Fibroblast of lung (primary cell): ENCODE results near the gene PDE8B. TPM values are rescaled to one million over a fixed set of nuclear protein-coding genes. Genes with fewer than 3 reads are reported as not detected.

Source experiments
- DNase-seq, 2 donors: peaks; one replicate each; pipeline versions ENCODE4 v3.0.0 to v3.0.0-alpha.2; 2010; ENCODE audit warnings: low read depth in 2 of 2
- H2AFZ ChIP-seq: 2 replicates; pipeline ENCODE4 v1.5.1; 2012; ENCODE audit warnings: low read length, control low read depth, inconsistent platforms
- H3K27ac ChIP-seq: 2 replicates; pipeline ENCODE4 v1.5.1; 2011; ENCODE audit warnings: low read length, control low read depth; ENCODE audit not compliant: insufficient read depth
- H3K27me3 ChIP-seq: 2 replicates; pipeline ENCODE4 v1.5.1; 2011; ENCODE audit warnings: mild to moderate bottlenecking, low read length; ENCODE audit not compliant: control insufficient read depth, insufficient read depth
- H3K36me3 ChIP-seq: 2 replicates; pipeline ENCODE4 v1.5.1; 2011; ENCODE audit warnings: low read length; ENCODE audit not compliant: control insufficient read depth, insufficient read depth
- H3K4me1 ChIP-seq: 2 replicates; pipeline ENCODE4 v1.5.1; 2011; ENCODE audit warnings: low read length; ENCODE audit not compliant: control insufficient read depth, insufficient read depth; ENCODE audit errors: extremely low read depth
- H3K4me2 ChIP-seq: 2 replicates; pipeline ENCODE4 v1.5.1; 2011; ENCODE audit warnings: low read length, control low read depth; ENCODE audit not compliant: insufficient read depth; ENCODE audit errors: extremely low read depth
- H3K4me3 ChIP-seq, 4 experiments: fragments of 200-600 bp in 1 of 4; sonication (generic) in 1 of 4; replicated peaks in 1 of 4; 2 replicates each; pipeline ENCODE4 v1.5.1; 2011 to 2016; ENCODE audit warnings: low read length in 4 of 4, low read depth in 3 of 4, mild to moderate bottlenecking in 3 of 4, control low read depth in 2 of 4, inconsistent platforms in 1 of 4, mixed read lengths in 1 of 4; ENCODE audit not compliant: insufficient read depth in 1 of 4; ENCODE audit errors: control extremely low read depth in 1 of 4
- H3K79me2 ChIP-seq: 2 replicates; pipeline ENCODE4 v1.5.1; 2012; ENCODE audit warnings: mild to moderate bottlenecking, low read length, inconsistent platforms; ENCODE audit not compliant: control insufficient read depth, insufficient read depth
- H3K9ac ChIP-seq: 2 replicates; pipeline ENCODE4 v1.5.1; 2011; ENCODE audit warnings: mild to moderate bottlenecking, low read length, control low read depth; ENCODE audit not compliant: insufficient read depth
- H3K9me3 ChIP-seq: 2 replicates; pipeline ENCODE4 v1.5.1; 2012; ENCODE audit warnings: low read depth, low read length; ENCODE audit not compliant: control insufficient read depth, insufficient read depth
- H4K20me1 ChIP-seq: 2 replicates; pipeline ENCODE4 v1.5.1; 2011; ENCODE audit warnings: low read length; ENCODE audit not compliant: control insufficient read depth, insufficient read depth; ENCODE audit errors: extremely low read depth
- EZH2 ChIP-seq: IDR thresholded peaks from 2 replicates; pipeline ENCODE4 v1.5.1; 2012; ENCODE audit warnings: low read length, control low read depth, mild to moderate bottlenecking; ENCODE audit errors: missing control alignments
- polyA plus RNA-seq, 2 donors: library from polyadenylated mRNA; depleted of rRNA in 1 of 2; stranded (reverse) in 1 of 2; unstranded in 1 of 2; fragments of >200 nt; gene quantifications; 2 replicates each; pipeline ENCODE4 v1.2.1, GENCODE V29; 2011 to 2012; ENCODE audit warnings: missing spikeins in 1 of 2
- total RNA-seq: library from RNA; depleted of rRNA; stranded (reverse); fragments of >200 nt; gene quantifications from 2 replicates; pipeline ENCODE4 v1.2.1, GENCODE V29; 2014
- TF ChIP-seq, protein P1 (sequence below), 2 donors: IDR thresholded peaks in 1 of 2; conservative IDR thresholded peaks in 1 of 2; 1 replicate in 1 of 2; 2 replicates in 1 of 2; pipeline ENCODE4 v1.5.1; 2011 to 2012; ENCODE audit warnings: low read length in 2 of 2, control low read depth in 1 of 2, inconsistent platforms in 1 of 2, low read depth in 1 of 2, mild to moderate bottlenecking in 1 of 2

PDE8B gene
- total and polyA plus RNA-seq, 2 donors (not counting 1 experiment from before 2014, with no cell fraction given): 0.17 to 0.18 TPM

DNA sequence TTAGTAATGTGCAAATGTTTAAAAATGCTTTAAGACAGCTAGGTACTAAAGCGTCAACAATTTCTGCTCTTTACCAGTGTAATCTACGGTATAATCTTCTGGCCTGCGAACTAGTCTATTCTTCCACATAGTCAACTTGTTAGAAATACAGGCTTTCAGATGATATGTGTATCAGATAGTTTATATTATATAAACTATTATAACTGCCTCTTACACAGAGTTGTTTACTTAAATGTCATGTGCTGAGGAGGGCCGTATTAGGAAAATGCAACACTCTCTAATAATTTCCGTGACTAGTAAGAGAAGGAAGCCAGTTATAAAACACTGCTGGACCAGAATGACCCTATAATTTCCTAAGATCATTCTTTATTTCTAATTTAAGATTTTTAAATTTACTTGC, 218.0 kb downstream of the PDE8B start:
- Histone ChIP-seq H4K20me1 (no peaks in the 10 kb centered on the region), H3K27me3 (no peaks in the 10 kb centered on the region), H3K27ac (peak overlapping the region; percentile 3), H3K9ac (no peak overlapping the region), H3K4me3 (no peak overlapping the region), H3K4me2 (peak overlapping the region; percentile 55), H3K4me1 (peaks cover 19% of the 10 kb centered on the region), H3K36me3 (no peaks in the 10 kb centered on the region), H2AFZ (no peak overlapping the region), H3K9me3 (no peaks in the 10 kb centered on the region), H3K79me2 (no peaks in the 10 kb centered on the region)
- TF ChIP-seq EZH2: no peak
- TF ChIP-seq, protein P1, sequence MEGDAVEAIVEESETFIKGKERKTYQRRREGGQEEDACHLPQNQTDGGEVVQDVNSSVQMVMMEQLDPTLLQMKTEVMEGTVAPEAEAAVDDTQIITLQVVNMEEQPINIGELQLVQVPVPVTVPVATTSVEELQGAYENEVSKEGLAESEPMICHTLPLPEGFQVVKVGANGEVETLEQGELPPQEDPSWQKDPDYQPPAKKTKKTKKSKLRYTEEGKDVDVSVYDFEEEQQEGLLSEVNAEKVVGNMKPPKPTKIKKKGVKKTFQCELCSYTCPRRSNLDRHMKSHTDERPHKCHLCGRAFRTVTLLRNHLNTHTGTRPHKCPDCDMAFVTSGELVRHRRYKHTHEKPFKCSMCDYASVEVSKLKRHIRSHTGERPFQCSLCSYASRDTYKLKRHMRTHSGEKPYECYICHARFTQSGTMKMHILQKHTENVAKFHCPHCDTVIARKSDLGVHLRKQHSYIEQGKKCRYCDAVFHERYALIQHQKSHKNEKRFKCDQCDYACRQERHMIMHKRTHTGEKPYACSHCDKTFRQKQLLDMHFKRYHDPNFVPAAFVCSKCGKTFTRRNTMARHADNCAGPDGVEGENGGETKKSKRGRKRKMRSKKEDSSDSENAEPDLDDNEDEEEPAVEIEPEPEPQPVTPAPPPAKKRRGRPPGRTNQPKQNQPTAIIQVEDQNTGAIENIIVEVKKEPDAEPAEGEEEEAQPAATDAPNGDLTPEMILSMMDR (conservative IDR thresholded peaks at IDR 0.05 in 1 of 2, IDR thresholded peaks at IDR 0.05 in 1 of 2; ENCODE audit: low read depth in 1 of 2, low read length in 2 of 2): no peak
- DNase-seq: peak in 1 of 2 donors; percentile 52

DNA sequence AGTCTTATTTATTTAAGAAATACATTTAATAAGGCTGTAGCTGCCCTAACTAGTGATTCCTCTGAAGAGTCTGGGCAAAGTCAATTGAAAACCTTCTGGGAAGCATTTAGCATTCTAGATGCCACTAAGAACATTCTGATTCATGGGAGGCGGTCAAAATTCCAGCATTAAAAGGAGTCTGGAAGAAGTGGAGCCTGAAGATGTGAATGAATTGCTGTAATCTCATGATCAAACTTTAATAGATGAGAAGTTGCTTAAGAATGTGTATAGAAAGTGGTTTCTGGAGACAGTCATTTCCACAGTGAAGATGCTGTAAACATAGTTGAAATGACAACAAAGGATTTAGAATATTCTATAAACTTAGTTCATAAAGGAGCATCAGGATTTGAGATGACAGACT, 220.2 kb downstream of the PDE8B start:
- TF ChIP-seq EZH2: no peak
- TF ChIP-seq, protein P1 (conservative IDR thresholded peaks at IDR 0.05 in 1 of 2, IDR thresholded peaks at IDR 0.05 in 1 of 2; ENCODE audit: low read depth in 1 of 2, low read length in 2 of 2): no peak
- Histone ChIP-seq H3K36me3 (no peaks in the 10 kb centered on the region), H3K4me3 (no peak overlapping the region), H3K79me2 (no peaks in the 10 kb centered on the region), H3K9ac (no peak overlapping the region), H3K4me2 (no peak overlapping the region), H2AFZ (no peak overlapping the region), H3K9me3 (no peaks in the 10 kb centered on the region), H3K4me1 (peaks cover 19% of the 10 kb centered on the region), H3K27me3 (no peaks in the 10 kb centered on the region), H4K20me1 (no peaks in the 10 kb centered on the region), H3K27ac (no peak overlapping the region)
- peak in 1 of 2 donors; percentile 54 for DNase-seq

DNA sequence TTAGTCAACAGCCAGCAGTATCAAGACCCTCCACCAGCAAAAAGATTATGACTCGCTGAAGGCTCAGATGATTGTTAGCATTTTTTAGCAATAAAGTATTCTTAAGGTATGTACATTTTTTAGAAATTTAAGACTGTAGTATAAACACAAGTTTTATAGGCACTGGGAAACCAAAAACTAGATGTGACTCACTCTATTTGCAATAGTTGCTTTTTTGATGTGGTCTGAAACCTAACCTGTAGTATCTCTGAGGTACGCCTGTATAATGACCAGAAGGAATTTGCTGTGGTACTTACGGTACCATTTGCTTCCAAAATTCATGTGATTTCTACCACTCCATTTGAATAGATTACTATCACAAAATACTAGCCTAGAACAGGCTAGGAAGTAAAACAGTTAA, 220.8 kb downstream of the PDE8B start:
- H4K20me1 ChIP-seq: no peaks in the 10 kb centered on the region
- DNase-seq: peak in 1 of 2 donors; percentile 76
- H3K9ac ChIP-seq: no peak overlapping the region
- H3K4me3 ChIP-seq: no peak overlapping the region
- no peak overlapping the region for H3K27ac ChIP-seq
- TF ChIP-seq, protein P1 (conservative IDR thresholded peaks at IDR 0.05 in 1 of 2, IDR thresholded peaks at IDR 0.05 in 1 of 2; ENCODE audit: low read depth in 1 of 2, low read length in 2 of 2): no peak
- TF ChIP-seq EZH2: no peak
- no peaks in the 10 kb centered on the region for H3K27me3 ChIP-seq
- H2AFZ ChIP-seq: no peak overlapping the region
- no peaks in the 10 kb centered on the region for H3K9me3 ChIP-seq
- H3K36me3 ChIP-seq: no peaks in the 10 kb centered on the region
- no peaks in the 10 kb centered on the region for H3K79me2 ChIP-seq
- peaks cover 18% of the 10 kb centered on the region for H3K4me1 ChIP-seq
- no peak overlapping the region for H3K4me2 ChIP-seq
